KOPT-K1 (cell line): ENCODE measurements around the gene BCL2A1.
"Not testable (repeated sequence)": the region's sequence is repeated elsewhere in the genome, so short reads cannot be mapped to it uniquely, and the experiment has no call there.

Source experiments
- H3K27ac ChIP-seq: fragments of 200-600 bp; sonication (generic); 2 replicates; pipeline ENCODE4 v1.5.1; 2016; ENCODE audit warnings: antibody characterized with exemption, mild to moderate bottlenecking, low read depth, low read length; ENCODE audit not compliant: poor library complexity, severe bottlenecking
- H3K36me3 ChIP-seq: fragments of 200-600 bp; sonication (generic); 2 replicates; pipeline ENCODE4 v1.5.1; 2017; ENCODE audit warnings: antibody characterized with exemption, mild to moderate bottlenecking, low read length, moderate library complexity; ENCODE audit not compliant: insufficient read depth
- H3K9me3 ChIP-seq: fragments of 200-600 bp; sonication (generic); 2 replicates; pipeline ENCODE4 v1.5.1; 2017; ENCODE audit warnings: antibody characterized with exemption, low read length, mild to moderate bottlenecking; ENCODE audit not compliant: insufficient read depth, poor library complexity, severe bottlenecking

The BCL2A1 gene

GRCh38 chr15:79970624-79971434, at the start of gene BCL2A1:
Gene BCL2A1, minus strand, starts transcription at chr15:79971196. Its CDS starts 77 bp downstream, at chr15:79971119.
- Histone ChIP-seq H3K27ac (peak within 1 kb of the TSS; percentile 47), H3K36me3 (no peaks in the 10 kb centered on the region), H3K9me3 (no peaks in the 10 kb centered on the region)

GRCh38 chr15:80020731-80021130, 49.7 kb upstream of the BCL2A1 start:
- Histone ChIP-seq H3K36me3 (no peaks in the 10 kb centered on the region), H3K27ac (no peak overlapping the region), H3K9me3 (no peaks in the 10 kb centered on the region)

GRCh38 chr15:80020149-80020548, 49.2 kb upstream of the BCL2A1 start:
- not testable (repeated sequence) for H3K9me3 ChIP-seq, H3K27ac ChIP-seq, H3K36me3 ChIP-seq

GRCh38 chr15:80019168-80019745, 48.3 kb upstream of the BCL2A1 start:
- Histone ChIP-seq H3K9me3 (no peaks in the 10 kb centered on the region), H3K27ac (no peak overlapping the region), H3K36me3 (no peaks in the 10 kb centered on the region)

- H3K27ac ChIP-seq, H3K9me3 ChIP-seq: not testable (repeated sequence)
Measured at GRCh38 chr15:80017139-80017538, 46.1 kb upstream of the BCL2A1 start.

GRCh38 chr15:80016506-80016905, 45.5 kb upstream of the BCL2A1 start:
- H3K9me3 ChIP-seq, H3K36me3 ChIP-seq, H3K27ac ChIP-seq: not testable (repeated sequence)

More at GRCh38 chr15:80017139-80017538, 46.1 kb upstream of the BCL2A1 start:
- H3K36me3 ChIP-seq: not testable (repeated sequence)

- Histone ChIP-seq H3K36me3 (no peaks in the 10 kb centered on the region), H3K27ac (no peak overlapping the region), H3K9me3 (no peaks in the 10 kb centered on the region)
Measured at GRCh38 chr15:80015156-80015555, 44.2 kb upstream of the BCL2A1 start.

- H3K9me3 ChIP-seq, H3K36me3 ChIP-seq, H3K27ac ChIP-seq: not testable (repeated sequence)
Measured at GRCh38 chr15:80014186-80014585, 43.2 kb upstream of the BCL2A1 start.

GRCh38 chr15:80012060-80012726, 41.2 kb upstream of the BCL2A1 start:
- H3K9me3 ChIP-seq: no peaks in the 10 kb centered on the region
- no peaks in the 10 kb centered on the region for H3K36me3 ChIP-seq
- H3K27ac ChIP-seq: no peak overlapping the region

- Histone ChIP-seq H3K27ac (no peak overlapping the region), H3K9me3 (no peaks in the 10 kb centered on the region), H3K36me3 (no peaks in the 10 kb centered on the region)
Measured at GRCh38 chr15:80011596-80011995, 40.6 kb upstream of the BCL2A1 start.

- H3K36me3 ChIP-seq, H3K27ac ChIP-seq, H3K9me3 ChIP-seq: not testable (repeated sequence)
Measured at GRCh38 chr15:80011041-80011523, 40.1 kb upstream of the BCL2A1 start.

GRCh38 chr15:80010131-80010673, 39.2 kb upstream of the BCL2A1 start:
- H3K9me3 ChIP-seq: no peaks in the 10 kb centered on the region
- H3K27ac ChIP-seq: no peak overlapping the region
- no peaks in the 10 kb centered on the region for H3K36me3 ChIP-seq

GRCh38 chr15:80007532-80007931, 36.5 kb upstream of the BCL2A1 start:
- Histone ChIP-seq H3K9me3 (no peaks in the 10 kb centered on the region), H3K36me3 (no peaks in the 10 kb centered on the region), H3K27ac (no peak overlapping the region)

- H3K9me3 ChIP-seq: no peaks in the 10 kb centered on the region
- H3K27ac ChIP-seq: no peak overlapping the region
- H3K36me3 ChIP-seq: no peaks in the 10 kb centered on the region
Measured at GRCh38 chr15:80006946-80007345, 36.0 kb upstream of the BCL2A1 start.

- Histone ChIP-seq H3K9me3 (no peaks in the 10 kb centered on the region), H3K36me3 (no peaks in the 10 kb centered on the region), H3K27ac (no peak overlapping the region)
Measured at GRCh38 chr15:80003934-80004472, 33.0 kb upstream of the BCL2A1 start.
